22Rv1 (cell line): Measurements from ENCODE around the gene SMAD5.
A peak's percentile ranks its signal among the peaks of the same experiment; 100 is the strongest.

Source experiments
- H3K27ac ChIP-seq: fragments of 450-650 bp; 2 replicates; pipeline ENCODE4 v1.5.1; 2017
- ZFX ChIP-seq: fragments of 450-650 bp; IDR thresholded peaks from 2 replicates; pipeline ENCODE4 v1.6.1; 2017; ENCODE audit warnings: antibody characterized with exemption, borderline replicate concordance
- TF ChIP-seq, protein P1 (sequence below): fragments of 450-650 bp; IDR thresholded peaks from 2 replicates; pipeline ENCODE4 v1.5.1; 2017; ENCODE audit warnings: mild to moderate bottlenecking

The SMAD5 gene

DNA sequence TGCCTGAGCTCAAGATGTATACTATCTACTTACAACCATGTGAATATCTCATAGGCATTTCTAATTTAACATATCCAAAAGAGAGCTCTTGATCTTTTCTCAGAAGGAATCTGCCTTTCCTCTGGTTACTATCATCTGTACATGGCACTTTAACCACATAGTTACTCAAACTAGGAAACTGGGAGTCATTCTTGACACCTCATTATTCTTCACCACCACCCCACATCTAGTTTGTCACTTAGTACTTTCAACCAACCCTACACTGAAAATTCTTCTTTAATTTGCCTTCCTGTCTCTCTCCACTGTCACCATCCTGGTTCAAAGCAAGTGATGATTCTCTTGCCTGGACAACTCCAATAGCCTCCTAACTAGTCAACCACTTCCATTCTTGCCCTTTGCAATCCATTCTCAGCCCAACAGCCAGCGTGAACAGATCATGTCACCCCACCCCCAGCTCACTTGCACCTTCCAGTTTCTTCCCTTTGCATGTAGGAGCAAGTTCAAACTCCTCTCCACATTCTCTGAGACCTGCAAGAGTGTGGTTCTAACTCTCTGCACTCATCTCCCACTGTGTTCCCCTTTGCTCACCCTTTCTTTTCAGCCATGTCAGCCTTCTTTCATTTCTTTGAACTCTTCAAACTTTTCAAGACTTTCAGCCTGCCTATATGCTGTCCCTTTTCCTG lies 17.3 kb upstream of the SMAD5 start:
- H3K27ac ChIP-seq: no peak overlapping the region
- no peak for TF ChIP-seq ZFX
- TF ChIP-seq, protein P1, sequence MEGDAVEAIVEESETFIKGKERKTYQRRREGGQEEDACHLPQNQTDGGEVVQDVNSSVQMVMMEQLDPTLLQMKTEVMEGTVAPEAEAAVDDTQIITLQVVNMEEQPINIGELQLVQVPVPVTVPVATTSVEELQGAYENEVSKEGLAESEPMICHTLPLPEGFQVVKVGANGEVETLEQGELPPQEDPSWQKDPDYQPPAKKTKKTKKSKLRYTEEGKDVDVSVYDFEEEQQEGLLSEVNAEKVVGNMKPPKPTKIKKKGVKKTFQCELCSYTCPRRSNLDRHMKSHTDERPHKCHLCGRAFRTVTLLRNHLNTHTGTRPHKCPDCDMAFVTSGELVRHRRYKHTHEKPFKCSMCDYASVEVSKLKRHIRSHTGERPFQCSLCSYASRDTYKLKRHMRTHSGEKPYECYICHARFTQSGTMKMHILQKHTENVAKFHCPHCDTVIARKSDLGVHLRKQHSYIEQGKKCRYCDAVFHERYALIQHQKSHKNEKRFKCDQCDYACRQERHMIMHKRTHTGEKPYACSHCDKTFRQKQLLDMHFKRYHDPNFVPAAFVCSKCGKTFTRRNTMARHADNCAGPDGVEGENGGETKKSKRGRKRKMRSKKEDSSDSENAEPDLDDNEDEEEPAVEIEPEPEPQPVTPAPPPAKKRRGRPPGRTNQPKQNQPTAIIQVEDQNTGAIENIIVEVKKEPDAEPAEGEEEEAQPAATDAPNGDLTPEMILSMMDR: no peak

DNA sequence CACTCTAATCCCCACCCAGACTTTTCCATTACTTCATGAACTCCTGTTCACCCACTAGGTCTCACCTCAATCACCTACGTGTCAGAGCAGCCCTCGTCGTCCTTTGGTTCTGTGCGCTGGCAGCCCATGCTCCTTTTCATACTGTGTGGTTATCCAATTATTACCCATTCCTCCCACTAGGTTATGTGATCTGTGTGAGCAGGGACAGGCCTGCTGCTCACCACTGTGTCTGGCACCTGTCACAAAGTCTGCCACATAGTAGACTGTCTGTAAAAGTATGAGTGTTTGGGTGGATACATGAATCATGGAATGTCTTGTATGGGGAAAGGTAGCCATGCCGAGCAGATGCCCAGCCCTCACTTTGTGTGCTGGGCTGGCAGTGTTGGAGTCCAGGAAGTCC lies 12.1 kb upstream of the SMAD5 start:
- no peak for TF ChIP-seq ZFX
- TF ChIP-seq, protein P1: no peak
- no peak overlapping the region for H3K27ac ChIP-seq

DNA sequence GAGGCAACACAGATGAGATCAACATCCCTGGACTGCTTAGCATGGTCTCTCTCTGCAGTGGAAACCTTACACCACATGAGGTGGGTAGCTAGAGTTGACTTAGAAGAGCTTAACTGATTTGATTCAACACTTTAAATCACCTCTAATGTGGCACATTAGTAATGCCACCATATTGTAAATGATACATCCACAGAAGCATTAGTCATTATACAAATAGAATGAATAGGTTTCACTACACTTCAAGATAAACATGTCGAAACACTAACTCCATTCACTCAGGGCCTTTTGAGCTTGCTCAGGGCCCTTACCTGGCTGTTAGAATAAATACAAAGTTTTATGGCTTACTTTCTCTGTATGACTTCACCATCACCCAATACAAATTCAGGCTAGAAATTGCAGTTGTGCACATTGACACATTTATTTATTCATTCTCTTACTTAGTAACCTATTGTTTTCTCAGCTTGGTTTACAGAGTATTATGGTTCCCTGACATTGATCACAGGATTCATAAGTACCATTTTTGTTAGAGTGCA lies 9.3 kb upstream of the SMAD5 start:
- no peak for TF ChIP-seq ZFX
- TF ChIP-seq, protein P1: no peak
- H3K27ac ChIP-seq: peak overlapping the region; percentile 62

DNA sequence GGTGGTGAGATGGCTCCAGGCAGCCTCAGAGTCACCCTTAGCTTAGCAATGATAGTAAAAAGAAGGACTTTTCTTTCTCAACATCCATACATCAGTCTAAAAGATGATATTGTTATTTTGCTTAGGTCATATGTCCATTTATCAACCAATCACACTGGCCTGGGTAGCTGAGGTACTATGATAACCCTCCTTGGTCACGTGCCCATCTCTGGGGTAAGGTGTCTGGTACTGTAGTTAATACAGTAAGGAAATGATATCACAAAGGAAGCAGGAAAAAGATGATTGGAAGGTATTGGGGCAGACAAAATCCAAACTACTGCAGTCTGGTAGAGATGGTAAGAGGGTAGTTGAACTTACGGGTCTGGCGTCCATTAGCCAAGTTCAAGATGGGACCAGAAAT lies 5.1 kb upstream of the SMAD5 start:
- TF ChIP-seq, protein P1: no peak
- TF ChIP-seq ZFX: no peak

DNA sequence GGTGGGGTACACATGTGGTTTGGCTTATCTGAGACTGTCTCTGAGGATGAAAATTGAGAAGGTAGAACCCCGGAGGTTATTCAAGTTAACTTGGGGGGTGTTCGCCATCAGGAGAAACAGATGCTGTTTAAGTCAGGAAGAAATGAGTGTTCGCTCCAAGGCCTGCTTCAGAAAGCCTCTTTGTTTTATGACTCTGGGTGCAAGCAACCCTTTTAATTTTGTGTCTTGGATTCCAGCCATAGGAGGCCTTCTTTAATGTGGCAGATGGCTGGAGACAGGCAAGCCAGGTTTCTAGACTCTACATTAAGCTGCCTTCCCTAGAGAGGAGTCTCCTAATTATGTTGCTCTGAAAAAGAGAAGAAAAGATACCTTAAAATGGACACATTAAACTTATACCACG lies 4.2 kb upstream of the SMAD5 start:
- no peak for TF ChIP-seq ZFX
- TF ChIP-seq, protein P1: no peak
- no peak overlapping the region for H3K27ac ChIP-seq

More for the DNA sequence above, 5.1 kb upstream of the SMAD5 start:
- no peak overlapping the region for H3K27ac ChIP-seq

DNA sequence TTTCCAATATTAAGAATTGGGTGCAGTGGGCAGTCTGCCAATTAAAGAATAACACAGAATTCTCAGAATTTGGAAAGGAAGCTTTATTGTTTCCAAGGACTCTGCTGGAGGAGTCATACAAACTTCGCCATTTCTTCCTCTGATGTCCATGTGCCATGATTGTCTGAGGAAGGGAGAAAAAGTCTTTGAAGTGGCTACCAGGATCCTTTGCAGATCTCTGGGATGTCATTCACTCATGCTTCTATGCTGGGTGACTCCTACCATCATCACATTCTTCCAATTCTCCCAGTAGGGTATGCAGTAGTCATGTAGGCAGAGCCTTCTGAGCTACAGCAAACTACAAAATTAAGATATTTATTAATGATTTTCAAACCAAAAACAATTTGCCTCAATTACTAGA lies 3.2 kb upstream of the SMAD5 start:
- no peak for TF ChIP-seq ZFX
- TF ChIP-seq, protein P1: no peak
- H3K27ac ChIP-seq: no peak overlapping the region

DNA sequence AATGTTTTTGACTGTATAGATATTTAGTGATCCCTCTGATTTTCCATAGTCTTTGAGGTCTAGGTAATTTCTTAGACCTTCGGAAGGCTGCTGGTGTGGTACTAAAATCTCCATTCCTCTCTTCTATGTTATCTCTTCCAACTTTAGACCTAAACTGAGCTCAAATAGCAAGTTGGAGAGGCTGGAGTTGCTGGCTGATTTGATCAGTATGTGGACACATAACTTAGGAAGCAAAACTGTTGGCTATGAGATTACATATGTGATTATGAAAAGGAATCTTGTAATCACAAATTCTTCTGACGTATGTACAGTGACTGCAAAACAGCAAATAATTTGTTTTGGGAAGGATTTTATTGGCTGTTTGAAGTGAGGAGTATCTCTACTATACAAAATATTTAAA lies 2.1 kb upstream of the SMAD5 start:
- TF ChIP-seq, protein P1: no peak
- no peak overlapping the region for H3K27ac ChIP-seq
